NT2/D1 (cell line): ENCODE measurements around the gene CYSLTR1.

Experiments used
- SUZ12 ChIP-seq: IDR thresholded peaks from 2 replicates; pipeline ENCODE4 v1.6.1; 2011; ENCODE audit not compliant: insufficient read length, insufficient read depth; ENCODE audit errors: extremely low read depth
- YY1 ChIP-seq: IDR thresholded peaks from 2 replicates; pipeline ENCODE4 v1.6.1; 2011; ENCODE audit not compliant: insufficient read length, insufficient read depth
- ZNF274 ChIP-seq: IDR thresholded peaks from 2 replicates; pipeline ENCODE4 v1.6.1; 2011; ENCODE audit warnings: mild to moderate bottlenecking, low read depth, low read length

DNA sequence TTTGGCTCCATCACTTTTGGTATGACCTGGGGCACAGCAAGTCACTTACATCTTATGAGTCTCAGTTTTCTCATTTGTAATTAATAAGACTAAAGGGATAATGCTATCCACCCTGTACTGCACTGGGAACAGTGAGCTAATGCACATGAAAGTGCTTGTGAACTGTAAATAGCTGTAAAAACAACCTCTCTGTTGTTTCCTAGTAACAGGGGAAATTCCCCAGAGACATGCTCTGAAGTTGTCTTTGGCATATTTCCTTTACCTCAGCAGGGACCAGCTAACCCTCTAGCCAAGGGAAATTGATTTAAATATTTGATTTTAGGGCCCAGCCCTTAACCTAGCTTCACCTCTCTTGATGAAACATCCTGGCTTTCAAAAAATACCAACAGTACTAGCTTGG lies 6.1 kb upstream of the CYSLTR1 start:
- no peak for TF ChIP-seq YY1
- no peak for TF ChIP-seq SUZ12
- TF ChIP-seq ZNF274, result no peak
